Heart left ventricle (tissue), 16 donors: ENCODE measurements around the gene ZBTB7B. TPM values are rescaled to one million over a fixed set of nuclear protein-coding genes. Genes with fewer than 3 reads are reported as not detected.

ENCODE experiments used
- ATAC-seq, 4 donors: fragments of 200-7000 bp; cut with Tn5 transposase; one replicate each; pipeline ENCODE4 v1.9.1; 2020 to 2022; ENCODE audit warnings: moderate library complexity in 4 of 4, mild to moderate bottlenecking in 3 of 4, moderate number of reproducible peaks in 1 of 4
- DNase-seq, 5 donors: peaks; one replicate each; pipeline ENCODE4 v3.0.0-alpha.2; 2020
- H3K27ac ChIP-seq, 12 donors: fragments of 200-600 bp; sonication (generic) in 4 of 12; one replicate each; pipeline versions ENCODE4 v1.5.0 to v1.8.0; 2016 to 2022; ENCODE audit warnings: mild to moderate bottlenecking in 2 of 12
- H3K27me3 ChIP-seq, 9 donors: fragments of 200-600 bp; sonication (generic) in 2 of 9; one replicate each; pipeline versions ENCODE4 v1.5.1 to v1.8.0; 2016 to 2022; ENCODE audit warnings: mild to moderate bottlenecking in 3 of 9
- H3K36me3 ChIP-seq, 9 donors: fragments of 200-600 bp; sonication (generic) in 2 of 9; one replicate each; pipeline versions ENCODE4 v1.5.0 to v1.8.0; 2018 to 2022; ENCODE audit warnings: mild to moderate bottlenecking in 2 of 9
- H3K4me1 ChIP-seq, 12 donors: fragments of 200-600 bp; sonication (generic) in 4 of 12; one replicate each; pipeline versions ENCODE4 v1.5.0 to v1.8.0; 2016 to 2022; ENCODE audit warnings: mild to moderate bottlenecking in 3 of 12
- H3K4me3 ChIP-seq, 12 donors: fragments of 200-600 bp; sonication (generic) in 4 of 12; one replicate each; pipeline versions ENCODE4 v1.5.0 to v1.8.0; 2017 to 2022; ENCODE audit warnings: mild to moderate bottlenecking in 9 of 12, moderate library complexity in 4 of 12
- H3K9me3 ChIP-seq, 12 donors: fragments of 200-600 bp; sonication (generic) in 4 of 12; one replicate each; pipeline versions ENCODE4 v1.5.0 to v1.8.0; 2016 to 2022; ENCODE audit warnings: mild to moderate bottlenecking in 1 of 12
- POLR2A ChIP-seq, 2 donors: fragments of 450-650 bp; IDR thresholded peaks; one replicate each; pipeline ENCODE4 v1.6.1; 2017; ENCODE audit warnings: antibody characterized with exemption in 2 of 2, mild to moderate bottlenecking in 2 of 2, moderate library complexity in 2 of 2
- WGBS, 4 donors: extraction: QIAGEN DNeasy Blood & Tissue Kit in 2 of 4; methylation state at CpG; one replicate each; pipeline versions ENCODE4 v1.1.5 to v1.1.7; 2013 to 2018; 5-methylcytosine and 5-hydroxymethylcytosine counted together
- intact Hi-C, 10 donors: fragments of 100-400 bp; cut with DNase I; formaldehyde crosslinking; loops; one replicate each; pipeline versions ENCODE4 v1.11.1 to v1.14.2; 2022
- polyA plus RNA-seq, 2 donors: library from polyadenylated mRNA; stranded (reverse); fragments of 200-250 nt; gene quantifications; one replicate each; pipeline ENCODE4 v1.2.3, GENCODE V29; 2013
- total RNA-seq, 9 donors: library from RNA; depleted of rRNA in 2 of 9; stranded (reverse); fragments of >200 nt in 2 of 9; fragmentation: NEBNext Ultra II Directional in 3 of 9; extraction: Animal tissue kit (Norgen Biotek cat#: 25700) in 3 of 9; gene quantifications; one replicate each; pipeline versions ENCODE4 v1.1.0 to v1.2.4, GENCODE V29; 2016 to 2023
- TF ChIP-seq, protein P1 (sequence below), 12 donors: fragments of 200-600 bp; sonication (generic) in 4 of 12; IDR thresholded peaks; one replicate each; pipeline versions ENCODE4 v1.5.0 to v1.8.0; 2018 to 2022; ENCODE audit warnings: antibody characterized with exemption in 12 of 12, mild to moderate bottlenecking in 5 of 12
- donor health status: ischemic (EF 13 %, LVEDD 7.1; RV severe dilation, severe dysfunction).
- donor health status: healthy with polysubstance abuse.
- donor health status: DM: no; HTN: yes; CAD: no.
- donor health status: DM: no; HTN: no; CAD: no.
- donor health status: ischemic (EF 25% LVEDD 6.9; RV normal size, moderate dysfunction).
- donor health status: ischemic (EF 25% LVEDD 5.7; RV mildly dilated, moderate dysfunction).
- donor health status: healthy.
- donor health status: DM: yes; HTN: yes; CAD: no.
- donor health status: ischemic (EF 35%, LVEDD 5.7; RV mildly dilated, moderate dysfunction).
- donor health status: nonischemic (EF 11% LVEDD 7.7; RV severe dilation, severe dysfunction).
- donor health status: DM: yes; HTN: yes; CAD: no.
- donor health status: PGD.
- donor health status: ischemic (EF 29% LVEDD 5.4; RV normal size, mild dysfunction).
- donor health status: nonischemic (EF 23%, LVEDD 6.1; RV moderate dilation, normal function).

ZBTB7B gene
- total and polyA plus RNA-seq, 11 donors, result 29.5 to 103 (median 46.6) TPM

- Histone ChIP-seq H3K36me3 (peaks cover 0 to 16% (median 9%) of the 10 kb centered on the region in 9 donors), H3K4me1 (peaks cover 8 to 84% (median 54%) of the 10 kb centered on the region in 12 donors), H3K4me3 (peak overlapping the region in 2 of 12 donors; percentile 2 to 59), H3K27ac (peak overlapping the region in 6 of 12 donors; percentile 10 to 98 (median 44)), H3K9me3 (no peaks in the 10 kb centered on the region), H3K27me3 (no peaks in the 10 kb centered on the region)
- TF ChIP-seq POLR2A (IDR thresholded peaks at IDR 0.05), result no peak
- TF ChIP-seq, protein P1, sequence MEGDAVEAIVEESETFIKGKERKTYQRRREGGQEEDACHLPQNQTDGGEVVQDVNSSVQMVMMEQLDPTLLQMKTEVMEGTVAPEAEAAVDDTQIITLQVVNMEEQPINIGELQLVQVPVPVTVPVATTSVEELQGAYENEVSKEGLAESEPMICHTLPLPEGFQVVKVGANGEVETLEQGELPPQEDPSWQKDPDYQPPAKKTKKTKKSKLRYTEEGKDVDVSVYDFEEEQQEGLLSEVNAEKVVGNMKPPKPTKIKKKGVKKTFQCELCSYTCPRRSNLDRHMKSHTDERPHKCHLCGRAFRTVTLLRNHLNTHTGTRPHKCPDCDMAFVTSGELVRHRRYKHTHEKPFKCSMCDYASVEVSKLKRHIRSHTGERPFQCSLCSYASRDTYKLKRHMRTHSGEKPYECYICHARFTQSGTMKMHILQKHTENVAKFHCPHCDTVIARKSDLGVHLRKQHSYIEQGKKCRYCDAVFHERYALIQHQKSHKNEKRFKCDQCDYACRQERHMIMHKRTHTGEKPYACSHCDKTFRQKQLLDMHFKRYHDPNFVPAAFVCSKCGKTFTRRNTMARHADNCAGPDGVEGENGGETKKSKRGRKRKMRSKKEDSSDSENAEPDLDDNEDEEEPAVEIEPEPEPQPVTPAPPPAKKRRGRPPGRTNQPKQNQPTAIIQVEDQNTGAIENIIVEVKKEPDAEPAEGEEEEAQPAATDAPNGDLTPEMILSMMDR (IDR thresholded peaks at IDR 0.05), result no peak
- ATAC-seq (no peak), DNase-seq (no peak)
- intact Hi-C loops, result loop anchor here in 2 of 10 donors (5.0 kb wide), 1 partner anchor 43 kb away; no protein-coding TSS in a partner anchor
- WGBS, 4 donors, result 48 to 71% (median 64%) methylated on average over 11 of the region's 11 CpGs
Measured at GRCh38 chr1:155010211-155010918, 7.8 kb downstream of the ZBTB7B start.

GRCh38 chr1:155011004-155011416, 8.4 kb downstream of the ZBTB7B start:
- Histone ChIP-seq H3K36me3 (peaks cover 0 to 19% (median 13%) of the 10 kb centered on the region in 9 donors), H3K4me1 (peaks cover 6 to 78% (median 48%) of the 10 kb centered on the region in 12 donors), H3K27me3 (no peaks in the 10 kb centered on the region), H3K9me3 (no peaks in the 10 kb centered on the region), H3K27ac (peak overlapping the region in 8 of 12 donors; percentile 6 to 97 (median 48)), H3K4me3 (peak overlapping the region in 1 of 12 donors; percentile 59)
- WGBS, 4 donors, result 68 to 79% (median 76%) methylated on average over 4 to 5 of the region's 5 CpGs
- DNase-seq (peak in 1 of 5 donors; percentile 20), ATAC-seq (no peak)
- no peak for TF ChIP-seq POLR2A (IDR thresholded peaks at IDR 0.05)
- TF ChIP-seq, protein P1 (IDR thresholded peaks at IDR 0.05), result no peak
- intact Hi-C loops, result loop anchor here in 2 of 10 donors (5.0 kb wide), 1 partner anchor 44 kb away; no protein-coding TSS in a partner anchor

- ATAC-seq (no peak), DNase-seq (peak in 1 of 5 donors; percentile 15)
- intact Hi-C loops, result loop anchor here in 2 of 10 donors (5.0 kb wide), 1 partner anchor 44 kb away; no protein-coding TSS in a partner anchor
- TF ChIP-seq, protein P1 (IDR thresholded peaks at IDR 0.05), result no peak
- TF ChIP-seq POLR2A (IDR thresholded peaks at IDR 0.05), result no peak
- Histone ChIP-seq H3K4me1 (peaks cover 3 to 78% (median 43%) of the 10 kb centered on the region in 12 donors), H3K27ac (peak overlapping the region in 9 of 12 donors; percentile 6 to 97 (median 46)), H3K27me3 (no peaks in the 10 kb centered on the region), H3K4me3 (peak overlapping the region in 1 of 12 donors; percentile 12), H3K36me3 (peaks cover 0 to 25% (median 17%) of the 10 kb centered on the region in 9 donors), H3K9me3 (no peaks in the 10 kb centered on the region)
- WGBS, 4 donors, result 77 to 93% (median 86%) methylated on average over 5 to 6 of the region's 6 CpGs
Measured at GRCh38 chr1:155011437-155012025, 8.9 kb downstream of the ZBTB7B start.
